Measurements from ENCODE around the gene FARSA.

GRCh38 chr19:12922959-12923358, 10.6 kb downstream of the FARSA start:
- TF ChIP-seq POLR2A (IDR thresholded peaks at IDR 0.05) = no peak
- TF ChIP-seq, protein P1, sequence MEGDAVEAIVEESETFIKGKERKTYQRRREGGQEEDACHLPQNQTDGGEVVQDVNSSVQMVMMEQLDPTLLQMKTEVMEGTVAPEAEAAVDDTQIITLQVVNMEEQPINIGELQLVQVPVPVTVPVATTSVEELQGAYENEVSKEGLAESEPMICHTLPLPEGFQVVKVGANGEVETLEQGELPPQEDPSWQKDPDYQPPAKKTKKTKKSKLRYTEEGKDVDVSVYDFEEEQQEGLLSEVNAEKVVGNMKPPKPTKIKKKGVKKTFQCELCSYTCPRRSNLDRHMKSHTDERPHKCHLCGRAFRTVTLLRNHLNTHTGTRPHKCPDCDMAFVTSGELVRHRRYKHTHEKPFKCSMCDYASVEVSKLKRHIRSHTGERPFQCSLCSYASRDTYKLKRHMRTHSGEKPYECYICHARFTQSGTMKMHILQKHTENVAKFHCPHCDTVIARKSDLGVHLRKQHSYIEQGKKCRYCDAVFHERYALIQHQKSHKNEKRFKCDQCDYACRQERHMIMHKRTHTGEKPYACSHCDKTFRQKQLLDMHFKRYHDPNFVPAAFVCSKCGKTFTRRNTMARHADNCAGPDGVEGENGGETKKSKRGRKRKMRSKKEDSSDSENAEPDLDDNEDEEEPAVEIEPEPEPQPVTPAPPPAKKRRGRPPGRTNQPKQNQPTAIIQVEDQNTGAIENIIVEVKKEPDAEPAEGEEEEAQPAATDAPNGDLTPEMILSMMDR (IDR thresholded peaks at IDR 0.05) = no peak
